Chondrocyte (in vitro differentiated cells): ENCODE data around the gene GIPC2. TPM values are rescaled to one million over a fixed set of nuclear protein-coding genes. Genes with fewer than 3 reads are reported as not detected.

ENCODE experiments used
- DNase-seq: peaks from one replicate; pipeline ENCODE4 v3.0.0; 2021; ENCODE audit warnings: mixed read lengths, low spot score
- H3K27ac Mint-ChIP-seq: one replicate; pipeline ENCODE4 v1.8.0; 2021; ENCODE audit warnings: mild to moderate bottlenecking, moderate library complexity, mixed read lengths; ENCODE audit not compliant: unreplicated experiment
- H3K27me3 Mint-ChIP-seq: 2 replicates; pipeline ENCODE4 v1.8.0; 2021; ENCODE audit warnings: low read depth, mixed read lengths
- H3K36me3 Mint-ChIP-seq: 2 replicates; pipeline ENCODE4 v1.8.0; 2021; ENCODE audit warnings: low read depth, mixed read lengths
- H3K4me1 Mint-ChIP-seq: 2 replicates; pipeline ENCODE4 v1.8.0; 2021; ENCODE audit warnings: low read depth, mild to moderate bottlenecking, mixed read lengths
- H3K4me3 Mint-ChIP-seq: one replicate; pipeline ENCODE4 v1.8.0; 2021; ENCODE audit warnings: mild to moderate bottlenecking, moderate library complexity, mixed read lengths; ENCODE audit not compliant: unreplicated experiment
- H3K9me3 Mint-ChIP-seq: 2 replicates; pipeline ENCODE4 v1.8.0; 2021; ENCODE audit warnings: low read depth, mixed read lengths
- CTCF ChIP-seq: fragments of 200-600 bp; sonication (generic); IDR thresholded peaks from 2 replicates; pipeline ENCODE4 v1.5.0; 2021; ENCODE audit warnings: antibody characterized with exemption, mild to moderate bottlenecking, moderate library complexity
- total RNA-seq: library from RNA; stranded (reverse); gene quantifications from 3 replicates; pipeline ENCODE4 v1.2.1, GENCODE V29; 2021

Gene GIPC2
- total RNA-seq, 1 donor from 2014 or later = 0.15 TPM

GRCh38 chr1:78126506-78126905 lies 80.7 kb downstream of the GIPC2 start:
- DNase-seq = no peak

GRCh38 chr1:78132174-78132947 lies 86.6 kb downstream of the GIPC2 start:
- TF ChIP-seq CTCF = no peak
- Mint-ChIP-seq H3K9me3 (no peaks in the 10 kb centered on the region), H3K27ac (no peak overlapping the region), H3K4me1 (no peaks in the 10 kb centered on the region), H3K36me3 (no peaks in the 10 kb centered on the region), H3K4me3 (no peak overlapping the region), H3K27me3 (no peaks in the 10 kb centered on the region)
- no peak for DNase-seq

More at GRCh38 chr1:78126506-78126905, 80.7 kb downstream of the GIPC2 start:
- Mint-ChIP-seq H3K4me3 (no peak overlapping the region), H3K27me3 (no peaks in the 10 kb centered on the region), H3K9me3 (no peaks in the 10 kb centered on the region), H3K27ac (no peak overlapping the region), H3K4me1 (no peaks in the 10 kb centered on the region), H3K36me3 (no peaks in the 10 kb centered on the region)
- TF ChIP-seq CTCF = no peak

GRCh38 chr1:78132948-78133322 lies 87.2 kb downstream of the GIPC2 start:
- DNase-seq = no peak
- H3K9me3 Mint-ChIP-seq = no peaks in the 10 kb centered on the region
- H3K36me3 Mint-ChIP-seq = no peaks in the 10 kb centered on the region
- no peak overlapping the region for H3K4me3 Mint-ChIP-seq
- H3K27me3 Mint-ChIP-seq = no peaks in the 10 kb centered on the region
- H3K4me1 Mint-ChIP-seq = no peaks in the 10 kb centered on the region
- no peak overlapping the region for H3K27ac Mint-ChIP-seq
- TF ChIP-seq CTCF = no peak

- Mint-ChIP-seq H3K27me3 (peaks cover 2% of the 10 kb centered on the region), H3K4me1 (no peaks in the 10 kb centered on the region), H3K27ac (no peak overlapping the region), H3K36me3 (no peaks in the 10 kb centered on the region), H3K9me3 (no peaks in the 10 kb centered on the region), H3K4me3 (no peak overlapping the region)
- TF ChIP-seq CTCF = no peak
- DNase-seq = no peak
These were observed 90.9 kb downstream of the GIPC2 start for GRCh38 chr1:78136680-78137079.

GRCh38 chr1:78141531-78142231 lies 95.9 kb downstream of the GIPC2 start:
- H3K4me3 Mint-ChIP-seq = no peak overlapping the region
- H3K27me3 Mint-ChIP-seq = peaks cover 2% of the 10 kb centered on the region
- no peaks in the 10 kb centered on the region for H3K9me3 Mint-ChIP-seq
- no peak for DNase-seq
- H3K4me1 Mint-ChIP-seq = no peaks in the 10 kb centered on the region
- H3K27ac Mint-ChIP-seq = no peak overlapping the region
- no peak for TF ChIP-seq CTCF
- H3K36me3 Mint-ChIP-seq = no peaks in the 10 kb centered on the region
